Inflammatory macrophage treated with lipopolysaccharide for 1 hour (primary cell): Measurements from ENCODE around the gene THSD7B.
"Not testable (repeated sequence)": the region's sequence is repeated elsewhere in the genome, so short reads cannot be mapped to it uniquely, and the experiment has no call there.

Experiments
- DNase-seq, 2 donors: peaks; one replicate each; pipeline ENCODE4 v3.0.0-alpha.2; 2020 to 2022

Gene THSD7B

DNA sequence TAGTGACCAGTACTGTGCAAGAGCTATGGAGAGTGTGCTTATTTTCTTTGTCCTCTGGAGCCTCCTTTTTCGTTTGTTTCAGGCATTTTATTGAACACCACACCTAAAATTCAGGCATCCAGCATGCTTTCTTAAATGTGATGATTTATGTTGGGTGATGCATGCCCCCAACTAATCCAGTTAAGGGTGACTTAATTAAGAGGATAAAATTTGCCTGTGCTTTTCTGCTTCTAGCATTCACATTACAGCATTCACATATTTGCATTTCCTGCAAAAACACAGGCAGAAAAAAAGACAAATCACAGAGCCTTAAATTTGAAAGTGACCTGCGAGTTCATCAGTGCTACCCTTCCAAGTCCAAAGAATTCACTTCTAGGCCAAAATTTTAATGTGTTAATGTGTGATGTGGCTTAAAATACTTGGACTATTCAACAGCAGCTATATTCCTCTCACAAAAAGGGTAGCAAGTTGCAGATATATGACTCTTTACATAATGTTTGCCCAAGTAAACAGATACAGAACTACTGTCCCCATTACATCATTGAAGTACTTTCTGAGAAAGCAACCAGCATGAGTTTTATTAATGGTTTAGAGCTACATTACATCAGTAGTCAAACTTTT is 286.5 kb downstream of the THSD7B start:
- no peak for DNase-seq

DNA sequence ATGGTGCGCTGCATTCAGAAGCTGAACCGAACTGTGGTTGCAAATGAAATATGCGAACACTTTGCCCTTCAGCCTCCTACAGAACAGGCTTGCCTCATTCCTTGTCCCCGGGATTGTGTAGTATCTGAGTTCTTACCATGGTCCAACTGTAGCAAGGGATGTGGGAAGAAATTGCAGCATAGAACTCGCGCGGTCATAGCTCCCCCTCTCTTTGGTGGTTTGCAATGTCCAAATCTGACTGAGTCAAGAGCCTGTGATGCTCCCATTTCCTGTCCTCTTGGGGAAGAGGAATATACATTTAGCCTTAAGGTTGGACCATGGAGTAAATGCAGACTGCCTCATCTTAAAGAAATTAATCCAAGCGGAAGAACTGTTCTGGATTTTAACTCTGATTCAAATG is 291.4 kb downstream of the THSD7B start:
- no peak for DNase-seq

DNA sequence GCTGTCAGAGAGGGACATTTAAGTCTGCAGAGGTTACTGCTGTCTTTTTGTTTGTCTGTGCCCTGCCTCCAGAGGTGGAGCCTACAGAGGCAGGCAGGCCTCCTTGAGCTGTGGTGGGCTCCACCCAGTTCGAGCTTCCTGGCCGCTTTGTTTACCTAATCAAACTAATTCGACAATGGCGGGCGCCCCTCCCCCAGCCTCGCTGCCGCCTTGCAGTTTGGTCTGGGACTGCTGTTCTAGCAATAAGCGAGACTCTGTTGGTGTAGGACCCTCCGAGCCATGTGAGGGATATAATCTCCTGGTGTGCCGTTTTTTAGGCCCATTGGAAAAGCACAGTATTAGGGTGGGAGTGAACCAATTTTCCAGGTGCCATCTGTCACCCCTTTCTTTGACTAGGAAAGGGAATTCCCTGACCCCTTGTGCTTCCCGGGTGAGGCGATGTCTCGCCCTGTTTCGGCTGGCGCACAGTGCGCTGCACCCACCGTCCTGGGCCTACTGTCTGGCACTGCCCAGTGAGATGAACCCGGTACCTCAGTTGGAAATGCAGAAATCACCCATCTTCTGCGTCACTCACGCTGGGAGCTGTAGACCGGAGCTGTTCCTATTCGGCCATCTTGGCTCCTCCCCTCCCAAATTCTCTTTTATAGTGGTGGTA is 310.9 kb downstream of the THSD7B start:
- DNase-seq = not testable (repeated sequence)

DNA sequence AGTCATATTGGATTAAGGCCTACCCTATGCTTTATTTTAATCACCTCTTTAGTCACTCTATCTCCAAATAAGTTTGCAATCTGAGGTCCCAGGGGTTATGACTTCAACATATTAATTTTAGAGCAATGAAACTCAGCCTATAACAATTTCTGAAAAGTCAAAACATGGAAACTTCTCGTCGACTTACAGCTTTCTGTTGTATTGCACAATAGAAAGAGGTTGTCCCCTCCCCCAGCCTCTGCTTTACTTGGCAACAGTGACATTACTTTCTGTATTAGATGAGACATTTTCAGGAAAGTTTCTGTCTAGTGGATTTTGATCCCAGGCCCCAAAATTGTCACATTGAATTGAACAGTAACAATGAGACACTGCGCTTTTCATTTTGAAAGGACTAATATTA is 326.4 kb downstream of the THSD7B start:
- no peak for DNase-seq

DNA sequence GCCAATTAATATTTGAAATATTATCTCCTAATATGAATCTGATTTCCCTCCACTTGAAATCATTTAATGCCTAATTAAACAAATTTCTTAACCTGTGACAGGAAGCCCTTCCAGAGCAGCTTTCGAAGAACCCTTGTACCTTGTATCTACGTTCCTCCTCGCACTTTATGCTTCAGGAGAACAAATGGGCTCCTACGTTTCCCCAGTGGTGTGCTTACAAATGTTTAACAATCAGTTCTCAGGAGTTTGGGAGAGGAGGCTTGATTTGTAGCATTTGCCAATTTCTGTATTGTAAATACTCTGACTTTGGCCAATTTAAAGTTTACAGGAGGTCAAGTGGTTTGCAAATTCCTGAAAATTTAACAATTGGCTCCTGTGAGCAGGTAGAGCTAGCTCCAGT is 327.8 kb downstream of the THSD7B start:
- DNase-seq = no peak

DNA sequence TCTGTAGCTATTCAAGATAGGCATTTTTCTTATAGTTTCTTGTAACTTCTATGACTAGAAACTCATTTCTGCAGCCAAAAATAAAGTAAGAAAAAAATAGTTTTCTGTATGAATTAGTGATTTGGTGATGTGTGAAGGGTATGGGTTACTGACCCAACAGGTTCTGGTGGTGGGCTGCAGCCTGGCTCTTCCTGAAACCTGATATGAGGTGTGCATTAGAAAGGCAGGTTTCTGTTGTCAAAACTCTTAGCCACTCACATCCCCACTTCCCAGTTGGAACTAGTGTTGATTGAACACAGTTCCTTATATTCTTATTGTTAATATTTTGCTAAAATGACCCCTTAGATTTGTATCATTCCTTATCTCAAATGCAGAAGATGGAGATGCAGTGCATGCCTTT is 330.8 kb downstream of the THSD7B start:
- no peak for DNase-seq

DNA sequence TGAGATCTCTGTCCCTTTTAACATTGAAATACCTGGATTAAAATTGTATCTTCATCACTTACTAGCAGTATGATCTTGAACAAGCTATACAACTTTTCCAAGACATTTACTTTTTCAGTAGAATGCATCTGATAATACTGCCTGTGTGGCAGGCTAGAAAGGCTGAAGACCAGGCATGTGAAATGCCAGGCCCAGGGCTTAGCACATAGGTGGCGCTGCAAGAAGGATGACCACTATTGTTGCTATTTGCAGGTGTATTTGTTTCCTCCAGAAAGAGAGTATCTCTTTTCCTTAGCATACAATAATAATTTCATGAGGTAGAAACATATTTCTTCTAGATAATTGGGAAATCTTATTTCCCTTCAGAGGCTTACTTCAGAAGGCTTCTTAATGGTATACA is 331.3 kb downstream of the THSD7B start:
- DNase-seq = no peak

DNA sequence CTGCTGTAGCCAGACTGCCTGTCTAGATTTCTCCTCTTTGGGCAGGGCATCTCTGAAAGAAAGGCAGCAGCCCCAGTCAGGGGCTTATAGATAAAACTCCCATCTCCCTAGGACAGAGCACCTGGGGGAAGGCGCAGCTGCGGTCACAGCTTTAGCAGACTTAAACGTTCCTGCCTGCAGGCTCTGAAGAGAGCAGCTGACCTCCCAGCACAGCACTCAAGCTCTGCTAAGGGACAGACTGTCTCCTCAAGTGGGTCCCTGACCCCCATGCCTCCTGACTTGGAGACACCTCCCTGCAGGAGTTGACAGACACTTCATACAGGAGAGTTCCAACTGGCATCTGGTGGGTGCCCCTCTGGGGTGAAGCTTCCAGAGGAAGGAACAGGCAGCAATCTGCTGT is 336.5 kb downstream of the THSD7B start:
- DNase-seq = not testable (repeated sequence)

DNA sequence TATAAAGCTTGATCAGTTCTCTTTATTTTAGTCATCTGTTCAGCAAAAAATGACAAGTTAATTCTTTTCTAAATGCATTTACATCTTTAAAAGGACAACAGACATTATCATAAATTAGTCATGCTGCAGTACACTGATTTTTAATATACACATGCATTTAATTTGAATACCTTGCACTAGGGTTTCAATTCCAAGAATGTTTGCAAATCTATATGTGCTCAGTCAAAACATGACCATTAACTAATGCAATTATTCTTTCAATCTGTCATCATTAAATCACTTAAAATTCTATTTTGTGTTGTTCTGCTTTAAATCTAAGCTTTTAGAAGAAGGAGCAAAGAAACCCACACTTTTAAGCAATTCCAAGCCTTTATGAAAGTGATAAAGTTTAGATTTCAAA is 342.6 kb downstream of the THSD7B start:
- no peak for DNase-seq

DNA sequence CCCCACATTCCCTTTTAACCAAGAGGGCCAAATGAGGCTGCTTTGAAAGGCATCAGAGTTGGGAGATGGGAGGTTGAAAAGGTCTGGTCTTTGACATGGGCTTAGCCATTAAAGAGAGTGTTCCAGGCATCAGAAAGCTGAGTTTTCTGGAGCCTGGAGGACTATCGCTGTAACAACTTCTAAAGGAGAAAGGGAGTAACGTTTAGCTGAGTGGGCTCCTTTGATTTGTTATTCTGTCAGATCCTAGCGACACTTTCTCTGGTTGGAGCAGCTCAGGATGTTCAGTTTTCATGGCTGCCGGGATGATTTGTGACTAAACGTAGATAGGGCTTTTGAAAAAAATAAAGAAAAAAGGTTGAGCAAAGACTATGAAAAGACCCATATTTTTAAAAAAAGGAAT is 346.6 kb downstream of the THSD7B start:
- no peak for DNase-seq

DNA sequence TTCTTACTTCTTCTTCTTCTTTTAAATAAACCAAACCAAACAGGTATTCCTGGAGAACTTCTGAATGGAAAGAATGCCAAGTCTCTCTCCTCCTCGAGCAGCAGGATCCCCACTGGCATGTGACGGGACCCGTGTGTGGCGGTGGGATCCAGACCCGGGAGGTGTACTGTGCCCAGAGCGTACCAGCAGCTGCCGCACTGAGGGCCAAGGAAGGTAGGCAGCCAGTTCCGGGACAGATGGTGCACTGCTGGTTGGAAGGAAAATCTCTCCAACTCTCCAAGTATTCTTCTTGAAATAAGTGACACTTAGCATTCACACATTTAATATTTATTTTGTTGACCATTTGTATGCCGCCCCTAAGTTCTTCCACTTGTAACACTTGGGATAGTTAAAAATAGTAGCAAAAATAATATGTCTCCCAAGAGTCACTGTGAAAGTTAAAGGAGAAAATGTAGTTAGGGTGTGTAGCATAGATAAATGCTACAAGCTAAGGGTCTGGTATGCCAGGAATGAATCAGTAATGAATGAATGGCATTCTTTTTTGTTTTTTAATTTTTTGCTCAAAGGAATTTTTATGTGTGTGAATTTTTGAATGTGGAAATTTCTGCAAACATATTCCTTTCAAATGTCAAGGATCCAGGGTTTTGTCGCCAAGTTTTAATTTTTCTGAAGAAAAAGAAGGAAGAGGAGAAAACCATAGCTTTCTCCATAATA is 349.9 kb downstream of the THSD7B start:
- no peak for DNase-seq

DNA sequence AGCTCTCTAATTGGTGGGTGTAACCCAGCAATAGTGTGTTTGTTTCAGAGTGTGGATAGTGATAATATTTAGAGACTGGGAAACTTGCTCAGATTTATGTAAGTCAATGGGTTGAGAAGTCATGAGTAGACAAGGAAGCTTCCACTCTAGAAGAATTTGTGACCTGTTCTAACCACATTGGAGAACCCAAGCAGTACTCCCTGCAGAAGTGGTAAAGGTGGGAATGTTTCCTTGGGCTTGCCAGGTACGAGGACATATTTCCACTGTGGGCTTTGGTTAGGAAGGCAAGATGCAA is 350.4 kb downstream of the THSD7B start:
- no peak for DNase-seq

DNA sequence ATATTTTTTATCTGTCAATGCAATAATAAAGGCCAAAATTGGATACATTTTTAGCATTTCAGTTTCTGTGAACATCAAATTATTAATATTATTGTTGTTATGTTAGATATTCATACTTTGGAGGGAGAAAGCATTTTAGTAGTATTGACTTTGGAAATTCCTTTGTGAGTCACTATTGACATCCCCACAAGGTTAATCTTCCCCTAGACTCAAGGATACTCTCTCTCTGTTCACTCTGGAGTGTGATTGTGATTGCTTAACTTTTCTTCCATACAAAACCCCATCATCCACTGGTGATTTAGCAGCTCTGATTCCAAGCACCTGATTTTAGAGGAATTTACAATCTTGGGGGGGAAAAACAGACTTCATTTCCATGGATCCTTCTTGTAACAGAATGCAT is 352.0 kb downstream of the THSD7B start:
- no peak for DNase-seq

DNA sequence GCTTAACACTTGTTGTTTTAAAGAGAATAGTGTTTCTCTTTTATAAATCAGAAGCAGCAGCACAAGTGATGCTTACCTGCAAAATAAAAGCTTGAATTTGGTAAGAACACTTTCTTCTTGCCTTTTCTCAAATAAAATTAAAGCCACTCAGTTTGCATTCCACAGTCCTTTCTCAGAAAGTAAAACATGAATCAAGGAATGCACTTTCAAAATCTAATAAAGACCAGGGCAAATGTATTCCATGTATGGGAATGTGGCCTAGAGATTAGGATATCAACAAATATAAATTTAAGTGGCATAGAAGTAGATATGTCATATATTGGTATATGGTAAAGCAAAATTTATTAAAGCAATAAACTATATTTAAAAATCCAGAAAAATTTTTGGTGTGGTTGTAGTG is 352.8 kb downstream of the THSD7B start:
- DNase-seq = no peak

DNA sequence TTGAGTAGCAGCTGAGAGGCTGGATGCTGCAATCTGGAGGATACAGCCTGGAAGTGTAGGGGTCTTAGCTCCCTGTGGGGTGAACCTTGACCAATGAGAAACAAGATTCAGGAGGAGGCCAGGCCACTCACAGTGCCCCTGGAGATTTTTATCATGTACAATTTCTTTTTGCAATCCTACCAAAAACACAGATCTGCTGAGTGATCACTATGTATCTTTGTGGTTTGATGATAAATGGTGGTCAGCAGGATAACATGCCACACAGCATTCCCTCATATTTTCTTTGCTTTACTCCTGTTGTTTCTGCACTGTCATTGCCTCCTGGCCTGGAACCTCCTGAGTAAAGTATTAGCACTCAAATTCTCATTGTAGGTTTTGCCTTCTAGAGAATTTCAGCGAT is 357.9 kb downstream of the THSD7B start:
- no peak for DNase-seq

DNA sequence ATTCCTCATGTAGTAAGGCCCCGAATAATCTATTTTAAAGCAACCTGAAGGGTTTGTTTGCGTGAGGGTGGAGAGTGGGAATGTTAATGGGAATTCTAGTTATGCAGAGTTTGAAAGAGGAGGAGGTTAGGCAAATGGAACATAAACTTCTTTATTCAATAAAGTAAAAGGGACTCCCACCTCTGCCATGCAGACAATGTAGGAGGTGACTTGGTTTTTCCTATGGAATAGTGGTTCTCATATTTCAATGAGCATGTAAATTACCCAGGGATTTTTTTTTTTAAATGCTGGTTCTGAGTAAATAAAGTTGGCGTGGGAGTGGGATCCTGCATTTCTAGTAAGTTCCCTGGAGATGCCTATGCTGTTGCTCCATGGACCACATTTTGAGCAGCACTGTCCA is 367.9 kb downstream of the THSD7B start:
- no peak for DNase-seq

DNA sequence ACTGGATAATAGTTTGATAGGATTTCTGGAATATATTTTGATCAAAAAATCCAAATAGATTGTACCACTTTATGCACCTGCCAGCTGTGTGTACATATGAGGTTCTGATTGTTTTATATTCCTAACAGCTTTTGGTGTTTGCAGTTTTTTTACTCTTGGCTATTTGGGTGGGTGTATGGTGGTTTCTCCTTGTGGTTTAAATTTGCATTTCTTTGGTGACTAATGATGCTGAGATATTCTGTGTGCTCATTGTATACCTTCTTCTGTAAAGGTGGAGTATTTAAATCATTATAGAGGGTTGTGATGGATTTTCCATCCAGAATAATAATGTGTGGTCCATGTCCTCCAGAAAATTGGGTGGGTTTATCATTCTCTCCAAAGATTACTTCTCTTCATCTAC is 372.9 kb downstream of the THSD7B start:
- no peak for DNase-seq

DNA sequence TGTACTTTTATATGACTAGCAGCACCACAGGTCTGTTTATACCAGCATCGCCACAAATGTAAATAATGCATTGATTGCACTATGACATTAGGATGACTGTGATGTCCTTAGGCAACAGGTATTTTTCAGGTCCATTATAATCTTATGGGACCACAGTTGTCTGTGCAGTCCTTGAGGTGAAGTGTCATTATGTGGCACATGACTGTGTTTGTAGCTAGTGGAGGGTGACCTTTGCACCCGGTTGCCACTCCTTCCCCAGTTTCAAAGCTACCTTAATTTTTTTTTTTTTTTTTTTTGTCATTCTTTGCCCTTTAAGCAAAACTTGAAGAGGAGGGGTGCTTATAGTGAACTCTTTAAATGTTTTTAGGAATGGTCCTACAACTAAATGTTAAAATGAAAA is 386.4 kb downstream of the THSD7B start:
- no peak for DNase-seq

DNA sequence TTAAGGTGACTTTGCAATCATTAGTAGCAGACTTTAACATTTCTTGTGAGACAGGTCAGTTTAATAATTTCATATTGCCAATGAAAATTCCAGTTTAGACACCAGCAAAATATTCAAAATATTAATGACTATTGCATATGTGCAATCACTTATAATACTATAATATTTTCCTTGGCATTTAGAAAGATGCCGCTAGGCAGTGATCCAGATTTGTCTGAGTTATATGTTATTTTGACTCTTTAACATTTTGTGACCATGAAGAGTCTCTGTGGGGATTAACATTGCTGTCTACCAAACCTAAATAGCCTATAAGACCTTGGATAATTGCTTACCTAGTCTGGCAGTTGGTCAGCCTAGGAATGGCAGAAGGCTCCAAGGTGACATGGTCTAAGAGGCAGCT is 389.6 kb downstream of the THSD7B start:
- no peak for DNase-seq

DNA sequence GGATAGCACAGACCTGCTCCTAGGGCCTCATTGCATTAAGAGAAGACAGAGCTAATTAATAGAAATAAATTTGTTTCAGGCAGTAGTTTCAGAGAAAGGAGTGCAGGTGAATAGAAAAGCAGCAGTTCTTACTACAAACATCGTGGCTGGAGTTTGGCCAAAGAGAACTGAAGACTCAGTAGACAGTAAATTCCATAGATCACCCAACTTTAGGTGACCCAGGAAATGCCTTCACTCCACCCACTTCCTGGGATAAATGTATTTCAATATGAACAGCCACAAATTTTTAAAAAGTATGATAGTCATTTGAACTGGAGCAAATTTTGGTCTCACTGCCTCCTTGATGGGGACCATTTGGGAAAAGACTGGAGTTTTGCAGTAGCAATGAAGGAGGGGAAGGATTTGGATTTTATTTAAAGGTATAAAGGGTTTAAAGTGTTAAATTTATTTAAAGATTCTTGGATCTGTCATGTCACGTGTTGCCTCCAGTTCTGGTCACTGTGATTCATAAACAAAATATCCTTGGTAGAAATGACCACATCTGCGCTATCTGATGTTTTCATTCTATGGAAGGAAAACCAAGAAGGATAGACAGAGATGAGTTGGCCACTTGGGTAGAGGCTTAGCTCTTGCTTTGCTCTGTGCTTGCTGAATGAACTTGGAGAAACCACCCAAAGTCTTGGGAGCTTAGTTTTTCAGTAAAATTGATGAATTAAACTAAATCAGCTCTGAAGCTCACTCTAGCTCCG is 390.2 kb downstream of the THSD7B start:
- no peak for DNase-seq

DNA sequence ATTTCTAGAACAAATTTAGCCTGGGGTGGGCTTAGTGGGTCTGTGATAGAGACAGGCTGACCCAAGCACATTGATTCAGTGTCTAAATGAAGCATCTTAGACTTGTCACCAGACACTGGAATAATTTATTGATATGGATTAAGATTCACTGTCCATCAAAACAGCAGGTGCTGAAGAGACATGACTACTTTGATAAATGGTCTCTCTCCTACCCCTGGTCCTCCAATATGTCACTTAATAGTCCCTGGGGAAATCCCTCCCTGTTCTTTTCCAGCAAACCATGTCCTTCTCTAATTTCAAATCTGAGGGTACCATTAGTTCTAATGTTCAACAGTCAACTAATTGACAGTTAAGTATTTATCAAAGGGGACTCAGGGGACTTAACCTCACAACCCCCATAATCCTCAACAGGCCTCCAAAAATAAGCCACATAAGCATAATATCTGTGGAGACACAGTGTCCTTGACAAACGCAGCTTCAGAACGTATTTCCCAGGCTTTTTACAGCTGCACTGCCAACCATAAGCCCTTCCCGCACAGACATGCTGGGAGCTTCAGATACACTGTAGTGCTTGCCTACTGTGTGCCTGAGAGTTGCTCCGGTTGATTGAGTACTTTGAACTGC is 391.0 kb downstream of the THSD7B start:
- no peak for DNase-seq

DNA sequence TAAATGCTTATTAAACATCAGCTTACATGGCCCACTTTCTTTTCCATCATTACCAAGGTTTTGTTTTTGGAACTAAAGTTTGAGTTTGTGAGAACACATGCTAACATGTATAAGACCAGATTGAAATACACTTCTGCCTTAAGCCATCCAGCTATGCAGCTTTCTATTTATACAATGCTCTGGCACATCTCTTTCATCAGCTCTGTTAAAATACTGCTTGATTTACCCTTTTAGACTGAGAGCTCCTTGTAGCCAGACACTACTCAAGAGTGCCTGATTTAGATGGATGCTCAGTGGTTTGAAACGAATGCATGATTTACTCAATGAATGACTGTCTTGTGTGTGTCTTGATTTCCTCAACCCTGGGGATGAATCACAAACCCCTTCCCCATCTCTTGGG is 392.5 kb downstream of the THSD7B start:
- DNase-seq = no peak

DNA sequence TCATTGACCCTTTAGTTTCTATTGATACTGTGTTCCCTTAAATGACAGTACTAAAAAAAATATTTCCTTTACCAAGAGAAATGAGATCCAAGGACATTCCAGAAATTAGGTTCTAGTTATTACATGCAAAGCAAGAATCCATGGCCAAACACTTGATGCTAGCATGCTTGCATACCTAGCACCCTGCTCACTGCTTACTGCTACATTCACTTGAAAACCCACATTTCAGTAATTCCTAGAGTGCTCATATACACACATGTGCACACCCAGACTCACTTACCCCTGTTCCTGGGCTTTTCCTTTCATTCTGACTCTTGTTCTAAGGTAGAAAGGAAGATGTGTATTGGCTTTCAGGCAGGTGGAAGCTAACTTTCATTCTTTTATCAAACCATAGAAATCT is 395.9 kb downstream of the THSD7B start:
- no peak for DNase-seq

DNA sequence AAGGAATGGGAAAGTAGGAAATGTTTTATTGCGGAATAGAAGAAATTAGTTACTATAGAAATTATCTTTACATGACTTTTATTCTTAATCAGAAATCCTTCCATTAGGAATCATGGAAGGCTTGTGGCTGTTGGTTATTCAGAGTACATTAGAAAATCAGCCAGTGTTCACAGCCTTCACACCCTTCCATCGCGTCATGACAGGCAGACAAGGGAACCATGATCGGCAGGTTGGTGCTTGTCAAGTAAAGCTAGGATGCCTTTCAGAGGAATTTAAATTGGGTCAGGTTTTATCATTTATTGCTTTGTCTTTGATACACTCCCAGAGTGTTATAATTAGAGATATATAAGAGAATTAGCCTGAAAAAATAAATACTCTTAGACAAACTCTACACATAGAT is 400.6 kb downstream of the THSD7B start:
- no peak for DNase-seq
